ENCODE results near the gene SPNS2.

Gene SPNS2, protein sequence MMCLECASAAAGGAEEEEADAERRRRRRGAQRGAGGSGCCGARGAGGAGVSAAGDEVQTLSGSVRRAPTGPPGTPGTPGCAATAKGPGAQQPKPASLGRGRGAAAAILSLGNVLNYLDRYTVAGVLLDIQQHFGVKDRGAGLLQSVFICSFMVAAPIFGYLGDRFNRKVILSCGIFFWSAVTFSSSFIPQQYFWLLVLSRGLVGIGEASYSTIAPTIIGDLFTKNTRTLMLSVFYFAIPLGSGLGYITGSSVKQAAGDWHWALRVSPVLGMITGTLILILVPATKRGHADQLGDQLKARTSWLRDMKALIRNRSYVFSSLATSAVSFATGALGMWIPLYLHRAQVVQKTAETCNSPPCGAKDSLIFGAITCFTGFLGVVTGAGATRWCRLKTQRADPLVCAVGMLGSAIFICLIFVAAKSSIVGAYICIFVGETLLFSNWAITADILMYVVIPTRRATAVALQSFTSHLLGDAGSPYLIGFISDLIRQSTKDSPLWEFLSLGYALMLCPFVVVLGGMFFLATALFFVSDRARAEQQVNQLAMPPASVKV

GRCh38 chr17:4498461-4499397 lies at the start of gene SPNS2:
Gene SPNS2, plus strand, starts transcription at chr17:4498881. Its CDS starts 167 bp downstream, at chr17:4499048.
- DNase-seq: peak; percentile 61 to 71

- DNase-seq: no peak
Measured at GRCh38 chr17:4449736-4450135, 48.9 kb upstream of the SPNS2 start.

DNA sequence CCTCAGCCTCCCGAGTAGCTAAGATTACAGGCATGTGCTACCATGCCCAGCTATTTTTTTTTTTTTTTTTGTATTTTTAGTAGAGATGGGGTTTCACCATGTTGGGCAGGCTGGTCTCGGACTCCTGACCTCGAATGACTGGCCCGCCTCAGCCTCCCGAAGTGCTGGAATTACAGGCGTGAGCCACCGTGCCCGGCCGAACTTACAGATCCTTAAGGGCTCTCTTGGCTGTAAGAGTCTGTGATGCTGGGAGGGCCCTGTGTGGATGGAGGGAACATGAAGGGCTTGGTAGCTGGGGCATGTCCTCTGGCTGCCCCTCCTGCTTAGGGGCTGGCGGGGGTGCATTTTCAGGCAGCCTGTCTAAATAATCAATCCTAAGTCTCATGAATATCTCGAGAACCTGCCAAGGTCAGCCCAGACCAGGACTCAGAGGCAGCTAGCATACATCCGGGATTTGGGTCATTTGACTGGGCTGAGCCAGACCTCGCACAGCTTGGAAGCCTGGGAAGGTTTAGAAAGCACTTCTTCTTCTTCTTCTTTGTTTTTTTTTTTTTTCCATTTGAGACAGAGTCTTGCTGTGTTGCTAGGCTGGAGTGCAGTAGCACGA lies 47.9 kb upstream of the SPNS2 start:
- no peak for DNase-seq

GRCh38 chr17:4453812-4454591 lies 44.7 kb upstream of the SPNS2 start:
- no peak for DNase-seq

DNA sequence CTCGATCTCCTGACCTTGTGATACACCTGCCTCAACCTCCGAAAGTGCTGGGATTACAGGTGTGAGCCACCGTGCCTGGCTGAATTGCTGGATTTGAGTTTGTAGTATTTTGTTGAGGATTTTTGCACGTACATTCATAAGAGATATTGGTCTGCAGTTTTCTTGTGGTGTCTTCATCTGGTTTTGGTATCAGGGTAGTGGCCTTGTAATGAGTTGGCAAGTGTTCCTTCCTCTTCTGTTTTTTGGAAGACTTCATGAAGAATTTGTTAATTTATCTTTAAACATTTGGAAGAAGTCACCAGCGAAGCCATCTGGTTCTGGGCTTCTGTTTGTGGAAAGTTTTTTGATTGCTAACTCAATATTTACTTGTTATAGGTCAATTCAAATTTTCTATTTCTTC lies 38.0 kb upstream of the SPNS2 start:
- no peak for DNase-seq

- no peak for DNase-seq
Measured at GRCh38 chr17:4463818-4464476, 34.7 kb upstream of the SPNS2 start.

DNA sequence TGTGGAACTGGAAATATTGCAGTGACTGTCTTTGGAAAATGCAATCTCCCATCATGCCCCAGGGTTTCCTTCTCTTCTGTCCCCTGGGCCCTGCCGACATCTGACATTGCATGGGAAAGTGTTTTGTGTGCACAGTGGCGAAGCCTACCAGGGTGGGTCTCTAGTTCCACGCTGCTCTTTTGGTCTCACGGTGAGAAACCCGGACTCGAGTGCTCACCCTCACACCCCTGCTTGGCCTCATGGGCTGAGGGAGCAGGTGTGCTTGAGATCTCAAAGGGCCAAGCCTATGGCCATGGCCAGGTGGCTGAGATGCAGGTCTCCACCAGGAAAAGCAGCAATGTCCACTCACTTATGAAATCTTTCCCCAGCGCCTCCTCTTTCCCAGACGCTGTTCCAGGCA lies 32.9 kb upstream of the SPNS2 start:
- DNase-seq: no peak

- DNase-seq: no peak
Measured at GRCh38 chr17:4467287-4467686, 31.4 kb upstream of the SPNS2 start.

GRCh38 chr17:4469552-4469951 lies 29.1 kb upstream of the SPNS2 start:
- no peak for DNase-seq

DNA sequence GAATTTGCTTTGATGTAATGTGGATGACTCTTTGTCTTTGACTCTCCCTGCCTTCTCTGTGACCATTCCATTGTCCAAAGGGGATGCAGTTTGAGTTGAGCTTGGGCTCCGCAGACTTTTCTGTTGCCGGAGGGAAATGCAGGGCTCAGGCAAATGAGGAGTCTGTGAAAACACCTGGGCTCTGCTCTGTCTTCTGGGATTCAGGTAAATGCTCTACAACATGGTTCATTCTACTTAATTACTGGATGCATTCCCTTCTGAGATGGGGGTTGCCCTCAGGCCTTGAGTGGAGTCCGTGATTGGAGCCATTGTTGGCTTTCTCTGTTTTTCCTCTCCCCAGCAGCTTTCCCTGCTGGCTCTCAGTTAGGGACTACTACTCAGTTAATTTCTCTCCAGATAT lies 26.4 kb upstream of the SPNS2 start:
- DNase-seq: no peak

- no peak for DNase-seq
Measured at GRCh38 chr17:4474093-4474492, 24.6 kb upstream of the SPNS2 start.

DNA sequence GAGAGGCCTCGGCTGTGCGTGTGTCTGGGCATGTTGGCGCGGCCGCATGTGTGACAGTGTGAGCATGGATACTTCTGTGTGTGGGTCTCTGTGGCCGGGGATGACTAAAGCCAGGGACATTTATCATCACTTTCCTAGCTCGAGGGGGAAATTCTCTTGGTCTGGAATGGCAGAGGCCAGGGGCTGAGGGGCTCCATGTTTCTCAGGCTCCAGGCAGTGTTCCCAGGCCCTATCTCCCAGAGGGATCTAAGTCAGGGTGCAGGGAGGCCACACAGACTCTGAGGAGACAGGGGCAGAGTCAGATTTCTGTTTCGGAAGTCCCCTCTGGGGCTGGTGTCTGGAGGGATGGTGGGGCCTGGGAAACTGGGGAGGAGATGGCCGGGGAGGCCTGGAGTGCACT lies 23.7 kb upstream of the SPNS2 start:
- no peak for DNase-seq

GRCh38 chr17:4475463-4475862 lies 23.2 kb upstream of the SPNS2 start:
- no peak for DNase-seq

DNA sequence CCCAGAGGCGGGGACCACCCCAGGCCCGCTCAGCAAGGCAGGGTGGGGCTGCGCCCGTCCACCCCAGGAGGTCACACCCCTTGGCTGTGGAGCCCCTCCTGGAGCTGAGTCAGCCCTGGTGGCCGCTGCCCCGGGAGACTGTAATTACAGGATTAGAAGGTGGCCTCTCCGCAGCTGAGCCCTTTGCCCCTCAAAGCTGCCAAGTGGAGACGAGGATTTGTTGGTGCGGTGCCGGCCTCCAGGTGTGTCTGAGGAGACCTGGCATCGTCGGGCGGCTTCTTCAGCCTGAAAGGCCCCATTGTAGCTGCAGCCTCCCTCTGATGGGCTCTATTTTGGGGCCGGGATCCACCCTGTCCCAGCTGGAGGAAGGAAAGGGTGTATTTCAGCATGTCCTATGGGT lies 22.7 kb upstream of the SPNS2 start:
- DNase-seq: no peak

GRCh38 chr17:4476511-4477070 lies 22.1 kb upstream of the SPNS2 start:
- no peak for DNase-seq

- no peak for DNase-seq
Measured at GRCh38 chr17:4477255-4477791, 21.4 kb upstream of the SPNS2 start.

GRCh38 chr17:4478318-4478830 lies 20.3 kb upstream of the SPNS2 start:
- no peak for DNase-seq

DNA sequence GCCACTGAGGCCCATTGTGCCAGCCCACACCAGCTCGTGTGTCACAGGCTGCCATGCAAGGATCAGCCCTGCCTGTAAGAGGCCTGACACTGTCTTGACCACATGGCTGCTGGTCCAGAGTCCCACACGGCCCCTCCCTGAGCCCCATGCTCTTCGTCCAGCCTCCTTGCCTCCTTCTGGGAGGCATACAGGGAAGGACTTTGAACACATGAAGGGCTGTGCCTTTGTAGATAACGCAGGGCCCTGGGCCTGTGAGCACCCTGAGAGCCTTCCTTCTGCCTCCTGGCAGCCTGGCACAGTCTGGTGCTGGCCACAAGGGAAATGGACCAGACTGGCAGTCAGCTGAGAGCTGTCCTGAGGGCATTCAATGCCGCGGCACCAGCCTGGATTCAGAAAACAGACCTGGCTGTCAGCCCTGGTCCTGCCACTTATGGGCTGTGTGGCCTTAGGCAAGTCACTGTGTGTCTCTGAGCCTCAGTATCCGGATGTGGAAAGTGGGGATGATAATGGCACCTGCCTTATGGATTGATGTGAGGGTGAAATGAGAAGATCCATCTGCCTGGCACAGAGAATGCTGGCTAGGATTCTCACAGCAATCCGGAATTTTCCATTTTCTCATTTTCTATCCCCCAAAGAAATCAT lies 19.2 kb upstream of the SPNS2 start:
- DNase-seq: no peak

- no peak for DNase-seq
Measured at GRCh38 chr17:4479982-4480751, 18.5 kb upstream of the SPNS2 start.
